ENCODE results near the gene SPAG4. TPM values are rescaled to one million over a fixed set of nuclear protein-coding genes. Genes with fewer than 3 reads are reported as not detected.

SPAG4 gene, protein sequence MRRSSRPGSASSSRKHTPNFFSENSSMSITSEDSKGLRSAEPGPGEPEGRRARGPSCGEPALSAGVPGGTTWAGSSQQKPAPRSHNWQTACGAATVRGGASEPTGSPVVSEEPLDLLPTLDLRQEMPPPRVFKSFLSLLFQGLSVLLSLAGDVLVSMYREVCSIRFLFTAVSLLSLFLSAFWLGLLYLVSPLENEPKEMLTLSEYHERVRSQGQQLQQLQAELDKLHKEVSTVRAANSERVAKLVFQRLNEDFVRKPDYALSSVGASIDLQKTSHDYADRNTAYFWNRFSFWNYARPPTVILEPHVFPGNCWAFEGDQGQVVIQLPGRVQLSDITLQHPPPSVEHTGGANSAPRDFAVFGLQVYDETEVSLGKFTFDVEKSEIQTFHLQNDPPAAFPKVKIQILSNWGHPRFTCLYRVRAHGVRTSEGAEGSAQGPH
- total RNA-seq: 1 to 10 TPM; 5.9 to 6.3 TPM

GRCh38 chr20:35615667-35616464 is at the start of gene SPAG4:
Gene SPAG4 (plus strand): TSS chr20:35615829. CDS start chr20:35616004, 175 bp downstream.
- ATAC-seq (peak; percentile 95 to 96), DNase-seq (ENCODE audit: low spot score) (peak; percentile 100)
- no peaks in the 10 kb centered on the region for H3K27me3 Mint-ChIP-seq
- H3K27ac Mint-ChIP-seq: peak within 1 kb of the TSS; percentile 92 to 93
- H3K4me3 Mint-ChIP-seq: peak within 1 kb of the TSS; percentile 88
- H3K9me3 Mint-ChIP-seq: no peaks in the 10 kb centered on the region
- H3K36me3 Mint-ChIP-seq: no peaks in the 10 kb centered on the region
- H3K4me1 Mint-ChIP-seq (ENCODE audit: low read depth in 2 of 2): peaks cover 34 to 44% of the 10 kb centered on the region in 2 donors

DNA sequence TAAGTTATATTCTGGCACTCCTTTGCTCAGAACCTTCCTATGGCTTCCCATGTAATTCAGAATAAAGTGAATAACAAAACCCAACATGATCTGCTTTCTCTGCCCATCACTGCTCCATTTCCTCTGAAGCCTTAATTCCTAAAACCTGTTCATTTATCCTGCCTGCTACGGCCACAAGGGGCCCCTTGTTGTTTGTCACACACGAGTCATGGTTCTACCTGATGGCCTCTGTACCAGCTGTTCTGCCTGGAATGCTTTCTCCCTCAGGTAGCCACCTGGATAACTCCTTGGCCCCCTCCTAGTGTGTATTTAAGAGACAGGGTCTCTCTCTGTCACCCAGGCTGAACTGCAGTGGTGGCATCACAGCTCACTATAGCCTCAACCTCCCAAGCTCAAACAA is 47.0 kb upstream of the SPAG4 start:
- H3K4me3 Mint-ChIP-seq: no peak overlapping the region
- peaks cover 3 to 7% of the 10 kb centered on the region in 2 donors for H3K27me3 Mint-ChIP-seq
- no peak for DNase-seq (ENCODE audit: low spot score)
- no peaks in the 10 kb centered on the region for H3K9me3 Mint-ChIP-seq
- ATAC-seq: no peak
- H3K4me1 Mint-ChIP-seq (ENCODE audit: low read depth in 2 of 2): no peaks in the 10 kb centered on the region
- peaks cover 7% of the 10 kb centered on the region for H3K36me3 Mint-ChIP-seq
- H3K27ac Mint-ChIP-seq: no peak overlapping the region

GRCh38 chr20:35571555-35571954 is 44.1 kb upstream of the SPAG4 start:
- Mint-ChIP-seq H3K9me3 (no peaks in the 10 kb centered on the region), H3K36me3 (peaks cover 7% of the 10 kb centered on the region), H3K4me1 (ENCODE audit: low read depth in 2 of 2) (no peaks in the 10 kb centered on the region), H3K4me3 (no peak overlapping the region), H3K27me3 (peaks cover 6 to 7% of the 10 kb centered on the region in 2 donors), H3K27ac (no peak overlapping the region)
- DNase-seq (ENCODE audit: low spot score) (no peak), ATAC-seq (no peak)

GRCh38 chr20:35572838-35573237 is 42.8 kb upstream of the SPAG4 start:
- Mint-ChIP-seq H3K27ac (no peak overlapping the region), H3K36me3 (peaks cover 7% of the 10 kb centered on the region), H3K9me3 (no peaks in the 10 kb centered on the region), H3K4me1 (ENCODE audit: low read depth in 2 of 2) (no peaks in the 10 kb centered on the region), H3K4me3 (no peak overlapping the region), H3K27me3 (peaks cover 0 to 6% of the 10 kb centered on the region in 2 donors)
- ATAC-seq: no peak
- DNase-seq (ENCODE audit: low spot score): no peak

- Mint-ChIP-seq H3K4me1 (ENCODE audit: low read depth in 2 of 2) (no peaks in the 10 kb centered on the region), H3K27me3 (peaks cover 0 to 6% of the 10 kb centered on the region in 2 donors), H3K9me3 (no peaks in the 10 kb centered on the region), H3K27ac (no peak overlapping the region), H3K4me3 (no peak overlapping the region), H3K36me3 (peaks cover 7% of the 10 kb centered on the region)
- ATAC-seq (no peak), DNase-seq (ENCODE audit: low spot score) (no peak)
These were observed 39.7 kb upstream of the SPAG4 start for GRCh38 chr20:35575958-35576357.

- DNase-seq (ENCODE audit: low spot score): no peak
- no peak for ATAC-seq
- Mint-ChIP-seq H3K36me3 (peaks cover 7% of the 10 kb centered on the region), H3K9me3 (no peaks in the 10 kb centered on the region), H3K4me3 (no peak overlapping the region), H3K27ac (no peak overlapping the region), H3K27me3 (peaks cover 0 to 6% of the 10 kb centered on the region in 2 donors), H3K4me1 (ENCODE audit: low read depth in 2 of 2) (no peaks in the 10 kb centered on the region)
These were observed 38.8 kb upstream of the SPAG4 start for GRCh38 chr20:35576816-35577215.

GRCh38 chr20:35578469-35578868 is 37.2 kb upstream of the SPAG4 start:
- H3K4me3 Mint-ChIP-seq: no peak overlapping the region
- DNase-seq (ENCODE audit: low spot score) (no peak), ATAC-seq (no peak)
- no peaks in the 10 kb centered on the region for H3K4me1 Mint-ChIP-seq (ENCODE audit: low read depth in 2 of 2)
- H3K27me3 Mint-ChIP-seq: peaks cover 0 to 6% of the 10 kb centered on the region in 2 donors
- no peaks in the 10 kb centered on the region for H3K36me3 Mint-ChIP-seq
- no peak overlapping the region for H3K27ac Mint-ChIP-seq
- no peaks in the 10 kb centered on the region for H3K9me3 Mint-ChIP-seq

DNA sequence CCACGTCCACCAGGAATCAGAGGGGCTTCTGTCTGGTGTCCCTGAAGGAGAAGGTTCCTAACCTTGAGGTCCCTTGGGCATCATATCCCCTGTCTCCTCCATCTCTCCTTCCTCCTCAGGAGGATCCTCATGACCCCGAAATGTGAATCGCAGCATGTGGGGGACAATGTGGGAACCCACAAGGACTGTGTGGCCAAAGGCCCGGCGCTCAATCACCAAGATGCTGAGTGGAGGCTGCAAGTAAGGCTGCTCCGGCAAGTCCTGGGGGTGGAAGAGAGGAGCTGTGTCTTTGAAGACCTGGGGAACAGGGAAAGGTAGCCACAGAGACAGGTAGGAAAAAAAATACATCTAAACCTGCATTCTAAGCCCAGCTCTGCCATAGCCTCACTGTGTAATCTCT is 36.4 kb upstream of the SPAG4 start:
- no peak for ATAC-seq
- Mint-ChIP-seq H3K27me3 (peaks cover 0 to 6% of the 10 kb centered on the region in 2 donors), H3K9me3 (no peaks in the 10 kb centered on the region), H3K4me1 (ENCODE audit: low read depth in 2 of 2) (no peaks in the 10 kb centered on the region), H3K27ac (no peak overlapping the region), H3K4me3 (no peak overlapping the region), H3K36me3 (no peaks in the 10 kb centered on the region)
- DNase-seq (ENCODE audit: low spot score): no peak

DNA sequence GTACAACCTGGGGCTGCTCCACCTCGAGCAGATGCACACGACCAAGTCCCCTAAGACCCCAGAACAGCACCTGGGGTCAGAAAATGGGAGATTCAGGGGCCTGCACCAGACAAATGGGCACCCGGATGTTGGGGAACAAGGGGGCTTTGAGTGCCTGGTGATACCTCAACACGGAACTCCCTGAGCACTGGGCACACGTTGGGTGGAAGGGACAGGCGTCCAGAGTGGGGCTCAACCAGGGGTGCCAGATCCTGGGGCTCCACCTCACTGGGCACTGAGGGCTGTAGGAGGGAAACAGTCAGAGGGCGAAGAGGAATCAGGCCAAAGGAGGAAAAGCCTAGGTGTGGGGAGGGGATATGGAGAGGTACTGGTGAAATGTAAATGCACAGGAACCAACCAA is 33.5 kb upstream of the SPAG4 start:
- no peak for DNase-seq (ENCODE audit: low spot score)
- no peak overlapping the region for H3K4me3 Mint-ChIP-seq
- no peak for ATAC-seq
- no peaks in the 10 kb centered on the region for H3K4me1 Mint-ChIP-seq (ENCODE audit: low read depth in 2 of 2)
- H3K9me3 Mint-ChIP-seq: no peaks in the 10 kb centered on the region
- H3K27ac Mint-ChIP-seq: no peak overlapping the region
- no peaks in the 10 kb centered on the region for H3K36me3 Mint-ChIP-seq
- no peaks in the 10 kb centered on the region for H3K27me3 Mint-ChIP-seq

GRCh38 chr20:35582741-35583404 is 32.8 kb upstream of the SPAG4 start:
- Mint-ChIP-seq H3K27me3 (no peaks in the 10 kb centered on the region), H3K9me3 (no peaks in the 10 kb centered on the region), H3K36me3 (no peaks in the 10 kb centered on the region), H3K27ac (no peak overlapping the region), H3K4me1 (ENCODE audit: low read depth in 2 of 2) (no peaks in the 10 kb centered on the region), H3K4me3 (no peak overlapping the region)
- DNase-seq (ENCODE audit: low spot score) (no peak), ATAC-seq (no peak)

DNA sequence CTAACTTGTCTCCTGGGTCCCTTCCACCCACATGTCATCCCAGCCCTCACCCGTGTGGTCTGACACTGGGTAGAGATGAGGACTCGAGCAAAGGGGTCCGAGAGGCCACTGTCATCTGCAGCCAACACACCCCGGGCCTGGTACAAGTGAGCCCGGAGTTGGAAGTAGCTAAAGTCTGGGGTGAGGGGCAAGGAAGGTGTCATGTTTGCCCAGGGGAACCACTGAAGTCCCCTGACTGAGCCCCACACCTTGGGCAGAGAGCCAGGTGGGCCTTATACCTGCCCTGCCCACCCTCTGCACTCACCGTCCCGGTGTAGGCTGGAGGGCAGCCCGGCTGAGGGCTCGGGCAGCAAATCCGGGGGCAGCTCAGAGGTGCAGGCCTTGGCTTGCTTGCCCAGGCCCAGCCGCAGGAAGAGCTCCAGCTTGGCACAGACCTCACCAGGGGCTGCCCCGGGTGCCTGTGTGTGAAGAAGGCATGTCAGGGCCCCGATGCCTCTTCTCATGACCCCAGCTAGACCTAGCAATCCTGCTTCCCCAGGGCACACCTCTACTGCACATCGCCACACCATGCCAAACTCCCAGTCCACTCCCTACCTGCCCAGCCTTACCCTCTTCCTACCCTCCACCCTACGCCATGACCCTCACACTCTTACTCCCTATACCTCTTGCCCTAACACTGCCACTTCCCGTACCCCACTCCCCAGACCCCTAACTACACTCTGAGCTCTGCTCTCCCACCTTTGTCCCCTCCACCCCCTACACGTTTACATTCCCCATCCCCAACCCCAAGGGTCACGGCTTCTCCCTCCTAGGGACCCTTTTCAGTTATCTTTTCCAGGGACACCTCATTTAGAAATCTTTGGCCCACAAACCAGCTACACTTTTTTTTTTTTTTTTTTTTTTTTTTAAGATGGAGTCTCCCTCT is 31.7 kb upstream of the SPAG4 start:
- Mint-ChIP-seq H3K4me3 (no peak overlapping the region), H3K9me3 (no peaks in the 10 kb centered on the region), H3K27me3 (no peaks in the 10 kb centered on the region), H3K27ac (no peak overlapping the region), H3K4me1 (ENCODE audit: low read depth in 2 of 2) (no peaks in the 10 kb centered on the region), H3K36me3 (no peaks in the 10 kb centered on the region)
- DNase-seq (ENCODE audit: low spot score): no peak
- ATAC-seq: peak in 1 of 2 donors; percentile 40

GRCh38 chr20:35586751-35587425 is 28.7 kb upstream of the SPAG4 start:
- Mint-ChIP-seq H3K9me3 (no peaks in the 10 kb centered on the region), H3K27me3 (no peaks in the 10 kb centered on the region), H3K4me1 (ENCODE audit: low read depth in 2 of 2) (no peaks in the 10 kb centered on the region), H3K27ac (no peak overlapping the region), H3K4me3 (no peak overlapping the region), H3K36me3 (no peaks in the 10 kb centered on the region)
- DNase-seq (ENCODE audit: low spot score) (no peak), ATAC-seq (no peak)
